ENCODE measurements around the gene UBA52. TPM values are rescaled to one million over a fixed set of nuclear protein-coding genes. Genes with fewer than 3 reads are reported as not detected.
"Not testable (repeated sequence)": the region's sequence is repeated elsewhere in the genome, so short reads cannot be mapped to it uniquely, and the experiment has no call there.

The UBA52 gene
- total and polyA plus RNA-seq, 2 experiments from 2014 or later: 708 to 755 TPM

GRCh38 chr19:18591735-18592385, 20.2 kb downstream of the UBA52 start:
- Histone ChIP-seq H3K9ac (no peak overlapping the region), H3K36me3 (ENCODE audit: low read depth) (no peaks in the 10 kb centered on the region), H3K4me3 (no peak overlapping the region), H3K27me3 (replicated peaks; ENCODE audit: insufficient read depth) (no peaks in the 10 kb centered on the region), H4K20me1 (ENCODE audit: insufficient read depth) (no peaks in the 10 kb centered on the region), H3K4me1 (ENCODE audit: insufficient read depth) (peaks cover 7% of the 10 kb centered on the region; the same call in 1 of the 2 replicates), H3K4me2 (ENCODE audit: unreplicated experiment) (no peak overlapping the region), H2AFZ (no peak overlapping the region; the same call in 1 of the 2 replicates), H3K9me2 (ENCODE audit: insufficient read depth) (no peaks in the 10 kb centered on the region), H3K27ac (no peak overlapping the region), H3K9me3 (ENCODE audit: low read depth) (no peaks in the 10 kb centered on the region), H3F3A (ENCODE audit: insufficient read depth) (peaks cover 13% of the 10 kb centered on the region), H3K79me2 (ENCODE audit: insufficient read depth) (no peaks in the 10 kb centered on the region)
- no peak for TF ChIP-seq EZH2 (IDR thresholded peaks at IDR 0.05; ENCODE audit: insufficient read depth, poor library complexity, severe bottlenecking)
- TF ChIP-seq EZH2phosphoT487 (IDR thresholded peaks at IDR 0.05; ENCODE audit: insufficient read depth, low read depth): no peak
- in situ Hi-C loops (cut with MboI): loop anchor here (25.0 kb wide), 1 partner anchor 130 kb away; no protein-coding TSS in a partner anchor
- WGBS, 2 experiments (ENCODE audit: low coverage in 1 of 2, low lambda C conversion rate in 2 of 2, missing lambda C conversion rate in 2 of 2): 28 to 32% methylated on average over 22 of the region's 22 CpGs
- DNase-seq: peak; percentile 62

DNA sequence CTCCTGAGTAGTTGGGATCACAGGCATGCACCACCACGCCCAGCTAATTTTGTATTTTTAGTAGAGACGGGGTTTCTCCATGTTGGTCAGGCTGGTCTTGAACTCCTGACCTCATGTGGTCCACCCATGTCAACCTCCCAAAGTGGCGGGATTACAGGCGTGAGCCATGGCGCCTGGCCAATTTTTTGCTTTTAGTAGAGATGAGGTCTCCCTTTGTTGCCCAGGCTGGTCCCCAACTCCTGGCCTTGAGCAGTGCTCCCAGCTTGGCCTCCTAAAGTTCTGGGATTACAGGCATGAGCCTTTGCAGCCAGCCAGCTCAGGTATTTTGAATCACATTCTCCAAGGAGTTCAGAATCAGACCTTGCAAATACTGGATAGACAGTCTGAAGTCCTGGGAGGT, 21.1 kb downstream of the UBA52 start:
- not testable (repeated sequence) for H3K36me3 ChIP-seq (ENCODE audit: low read depth); H2AFZ ChIP-seq; H3K4me3 ChIP-seq; H3K79me2 ChIP-seq (ENCODE audit: insufficient read depth); H3K9ac ChIP-seq; H3K27ac ChIP-seq; H3K27me3 ChIP-seq (replicated peaks; ENCODE audit: insufficient read depth); H3K9me2 ChIP-seq (ENCODE audit: insufficient read depth); H3K9me3 ChIP-seq (ENCODE audit: low read depth); DNase-seq; H3K4me2 ChIP-seq (ENCODE audit: unreplicated experiment); H3K4me1 ChIP-seq (ENCODE audit: insufficient read depth); H4K20me1 ChIP-seq (ENCODE audit: insufficient read depth)
- in situ Hi-C loops (cut with MboI): loop anchor here (25.0 kb wide), 1 partner anchor 130 kb away; no protein-coding TSS in a partner anchor
- 76 to 78% methylated on average over 5 of the region's 5 CpGs for WGBS, 2 experiments (ENCODE audit: low coverage in 1 of 2, low lambda C conversion rate in 2 of 2, missing lambda C conversion rate in 2 of 2)
- peaks cover 13% of the 10 kb centered on the region for H3F3A ChIP-seq (ENCODE audit: insufficient read depth)

- H3K36me3 ChIP-seq (ENCODE audit: low read depth): no peaks in the 10 kb centered on the region
- H2AFZ ChIP-seq: no peak overlapping the region
- in situ Hi-C loops (cut with MboI): loop anchor here (25.0 kb wide), 1 partner anchor 131 kb away; no protein-coding TSS in a partner anchor
- H3K4me2 ChIP-seq (ENCODE audit: unreplicated experiment): no peak overlapping the region
- H3K9me2 ChIP-seq (ENCODE audit: insufficient read depth): no peaks in the 10 kb centered on the region
- H3K27ac ChIP-seq: no peak overlapping the region
- peaks cover 5% of the 10 kb centered on the region; the same call in 1 of the 2 replicates for H3K4me1 ChIP-seq (ENCODE audit: insufficient read depth)
- 36 to 41% methylated on average over 20 to 25 of the region's 25 CpGs for WGBS, 2 experiments (ENCODE audit: low coverage in 1 of 2, low lambda C conversion rate in 2 of 2, missing lambda C conversion rate in 2 of 2)
- DNase-seq: peak; percentile 46
- no peak overlapping the region for H3K9ac ChIP-seq
- peaks cover 13% of the 10 kb centered on the region for H3F3A ChIP-seq (ENCODE audit: insufficient read depth)
- no peaks in the 10 kb centered on the region for H4K20me1 ChIP-seq (ENCODE audit: insufficient read depth)
- TF ChIP-seq EZH2phosphoT487 (IDR thresholded peaks at IDR 0.05; ENCODE audit: insufficient read depth, low read depth) (no peak), EZH2 (IDR thresholded peaks at IDR 0.05; ENCODE audit: insufficient read depth, poor library complexity, severe bottlenecking) (no peak)
- H3K79me2 ChIP-seq (ENCODE audit: insufficient read depth): no peaks in the 10 kb centered on the region
- H3K4me3 ChIP-seq: peak overlapping the region; percentile 72; the same call in 1 of the 2 replicates
- no peaks in the 10 kb centered on the region for H3K27me3 ChIP-seq (replicated peaks; ENCODE audit: insufficient read depth)
- no peaks in the 10 kb centered on the region for H3K9me3 ChIP-seq (ENCODE audit: low read depth)
These were observed 21.9 kb downstream of the UBA52 start for GRCh38 chr19:18593367-18594095.

DNA sequence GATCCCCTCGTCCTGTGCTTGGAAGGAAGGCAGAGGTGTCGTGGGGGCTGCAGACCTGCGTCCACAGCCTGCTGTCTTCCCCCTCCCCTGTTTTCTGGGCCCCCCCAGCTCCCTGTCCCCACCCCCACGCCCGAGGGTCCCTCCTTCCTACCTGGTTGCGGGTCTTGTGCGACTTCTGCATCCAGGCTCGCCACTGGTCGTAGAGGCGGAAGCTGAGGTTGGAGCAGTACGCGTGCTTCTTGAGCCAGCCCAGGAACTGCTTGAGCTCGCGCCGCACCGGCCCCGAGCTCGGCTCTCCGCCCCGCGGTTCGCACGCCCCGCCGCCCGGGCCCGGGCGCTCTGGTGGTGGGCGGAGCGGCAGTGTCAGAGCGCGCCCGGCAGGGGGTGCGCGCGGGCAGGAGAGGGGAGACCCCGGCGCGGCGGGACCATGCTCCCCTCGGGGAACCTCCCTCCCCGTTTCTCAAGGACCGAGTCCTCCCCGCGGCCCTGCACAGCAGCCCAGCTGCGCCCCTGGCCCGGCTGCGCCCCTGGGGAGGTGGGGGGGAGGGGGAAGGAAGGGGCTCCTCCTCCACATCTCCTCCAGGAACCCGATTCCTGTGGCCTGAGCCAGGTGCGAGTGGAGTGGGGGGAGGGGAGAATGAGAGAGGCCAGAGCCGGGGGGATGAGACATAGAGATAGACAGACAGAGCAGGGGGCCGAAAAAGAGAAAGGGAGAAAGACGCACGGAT, 22.6 kb downstream of the UBA52 start:
- in situ Hi-C loops (cut with MboI): loop anchor here (25.0 kb wide), 1 partner anchor 132 kb away; no protein-coding TSS in a partner anchor
- Histone ChIP-seq H3K9me3 (ENCODE audit: low read depth) (no peaks in the 10 kb centered on the region), H3K4me2 (ENCODE audit: unreplicated experiment) (peak overlapping the region; percentile 86), H3K9ac (peak overlapping the region; percentile 64), H3K79me2 (ENCODE audit: insufficient read depth) (no peaks in the 10 kb centered on the region), H4K20me1 (ENCODE audit: insufficient read depth) (no peaks in the 10 kb centered on the region), H3K9me2 (ENCODE audit: insufficient read depth) (no peaks in the 10 kb centered on the region), H2AFZ (peak overlapping the region; percentile 57), H3K36me3 (ENCODE audit: low read depth) (no peaks in the 10 kb centered on the region), H3K27me3 (replicated peaks; ENCODE audit: insufficient read depth) (no peaks in the 10 kb centered on the region), H3K4me1 (ENCODE audit: insufficient read depth) (peaks cover 5% of the 10 kb centered on the region; the same call in 1 of the 2 replicates), H3K4me3 (peak overlapping the region; percentile 72), H3K27ac (no peak overlapping the region), H3F3A (ENCODE audit: insufficient read depth) (peaks cover 13% of the 10 kb centered on the region)
- DNase-seq: peak; percentile 95
- no peak for TF ChIP-seq EZH2 (IDR thresholded peaks at IDR 0.05; ENCODE audit: insufficient read depth, poor library complexity, severe bottlenecking)
- 2% methylated on average over 37 to 53 of the region's 54 CpGs for WGBS, 2 experiments (ENCODE audit: low coverage in 1 of 2, low lambda C conversion rate in 2 of 2, missing lambda C conversion rate in 2 of 2)

Data from GM23248 (cell line).